Superior temporal gyrus (tissue), 1 donor: ENCODE measurements around the gene COX18.

ENCODE experiments used
- DNase-seq: peaks from one replicate; pipeline ENCODE4 v3.0.0-alpha.2; 2016; ENCODE audit errors: extremely low spot score

COX18 gene

GRCh38 chr4:73069338-73070073 lies at the start of gene COX18:
Gene COX18 (minus strand): TSS chr4:73069716. CDS start chr4:73069649, 67 bp downstream.
- peak; percentile 99 for DNase-seq

GRCh38 chr4:73109493-73109892 lies 40.0 kb upstream of the COX18 start:
- DNase-seq, result no peak

GRCh38 chr4:73104695-73105094 lies 35.2 kb upstream of the COX18 start:
- no peak for DNase-seq

- no peak for DNase-seq
These were observed 34.4 kb upstream of the COX18 start for GRCh38 chr4:73103799-73104503.

GRCh38 chr4:73099143-73099542 lies 29.6 kb upstream of the COX18 start:
- no peak for DNase-seq

- no peak for DNase-seq
These were observed 29.2 kb upstream of the COX18 start for GRCh38 chr4:73098713-73099112.

GRCh38 chr4:73098016-73098415 lies 28.5 kb upstream of the COX18 start:
- no peak for DNase-seq

GRCh38 chr4:73092868-73093267 lies 23.4 kb upstream of the COX18 start:
- no peak for DNase-seq

- no peak for DNase-seq
These were observed 21.2 kb upstream of the COX18 start for GRCh38 chr4:73090738-73091137.

- no peak for DNase-seq
These were observed 18.4 kb upstream of the COX18 start for GRCh38 chr4:73087871-73088270.

- DNase-seq, result no peak
These were observed 16.8 kb upstream of the COX18 start for GRCh38 chr4:73086095-73086868.

GRCh38 chr4:73080789-73081188 lies 11.3 kb upstream of the COX18 start:
- DNase-seq, result no peak

- DNase-seq, result no peak
These were observed 6.3 kb upstream of the COX18 start for GRCh38 chr4:73075832-73076231.

GRCh38 chr4:73070074-73070390 lies 516 bp upstream of the COX18 start:
- DNase-seq, result no peak

- peak; percentile 55 for DNase-seq
These were observed 802 bp downstream of the COX18 start for GRCh38 chr4:73068491-73069337.

- no peak for DNase-seq
These were observed 1.5 kb downstream of the COX18 start for GRCh38 chr4:73067971-73068394.

- no peak for DNase-seq
These were observed 2.6 kb downstream of the COX18 start for GRCh38 chr4:73066928-73067327.

GRCh38 chr4:73066445-73066844 lies 3.1 kb downstream of the COX18 start:
- no peak for DNase-seq

GRCh38 chr4:73064536-73064935 lies 5.0 kb downstream of the COX18 start:
- DNase-seq, result no peak

- DNase-seq, result peak; percentile 59
These were observed 14.1 kb downstream of the COX18 start for GRCh38 chr4:73055241-73055897.

- no peak for DNase-seq
These were observed 15.5 kb downstream of the COX18 start for GRCh38 chr4:73053974-73054480.
